Mammary epithelial cell (primary cell): Measurements from ENCODE around the gene CHMP1A.

Source experiments
- CTCF ChIP-seq, 2 donors: IDR thresholded peaks in 1 of 2; conservative IDR thresholded peaks in 1 of 2; 2 replicates each; pipeline ENCODE4 v1.5.1; 2011 to 2012; ENCODE audit warnings: inconsistent platforms in 2 of 2, low read length in 2 of 2, mild to moderate bottlenecking in 2 of 2, control low read depth in 1 of 2, low read depth in 1 of 2; ENCODE audit not compliant: insufficient read depth in 1 of 2; ENCODE audit errors: extremely low read depth in 1 of 2
- EZH2 ChIP-seq: IDR thresholded peaks from 2 replicates; pipeline ENCODE4 v1.6.1; 2012; ENCODE audit warnings: low read length, inconsistent platforms, borderline replicate concordance

- TF ChIP-seq CTCF (conservative IDR thresholded peaks at IDR 0.05 in 1 of 2, IDR thresholded peaks at IDR 0.05 in 1 of 2; ENCODE audit: extremely low read depth in 1 of 2, insufficient read depth in 1 of 2, low read depth in 1 of 2, low read length in 2 of 2) (no peak), EZH2 (no peak)
Observed at GRCh38 chr16:89633064-89633631, 24.4 kb downstream of the CHMP1A start.
